ENCODE results near the gene ZNF415.

GRCh38 chr19:53078668-53079067 is 54.0 kb downstream of the ZNF415 start:
- TF ChIP-seq CTCF (conservative IDR thresholded peaks at IDR 0.05 in 1 of 2, IDR thresholded peaks at IDR 0.05 in 1 of 2; ENCODE audit: low read depth in 1 of 2, low read length in 2 of 2) (no peak), EZH2 (IDR thresholded peaks at IDR 0.05; ENCODE audit: low read length, missing control alignments) (no peak)
